GM21390 (cell line): ENCODE results near the gene CDK8.
"Not testable (repeated sequence)": the region's sequence is repeated elsewhere in the genome, so short reads cannot be mapped to it uniquely, and the experiment has no call there.

Source experiments
- ATAC-seq: cut with Tn5 transposase; IDR thresholded peaks from one replicate; pipeline ENCODE4 v1.9.1; 2021; ENCODE audit not compliant: unreplicated experiment

CDK8 gene

DNA sequence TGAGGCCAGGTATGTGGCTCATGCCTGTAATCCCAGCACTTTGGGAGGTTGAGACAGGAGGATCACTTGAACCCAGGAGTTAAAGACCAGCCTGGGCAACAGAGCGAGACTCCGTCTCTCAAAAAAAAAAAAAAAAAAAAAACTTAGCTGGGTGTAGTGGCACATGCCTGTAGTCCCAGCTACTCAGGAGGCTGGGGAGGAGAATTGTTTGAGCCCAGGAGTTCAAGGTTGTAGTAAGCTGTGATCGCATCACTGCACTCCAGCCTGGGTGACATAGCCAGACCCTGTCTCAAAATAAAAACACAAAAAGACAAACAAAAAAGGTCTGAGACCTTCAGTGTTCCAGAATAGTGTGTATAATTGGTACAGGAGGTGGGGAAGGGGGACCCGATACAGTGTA is 1.9 kb upstream of the CDK8 start:
- not testable (repeated sequence) for ATAC-seq

DNA sequence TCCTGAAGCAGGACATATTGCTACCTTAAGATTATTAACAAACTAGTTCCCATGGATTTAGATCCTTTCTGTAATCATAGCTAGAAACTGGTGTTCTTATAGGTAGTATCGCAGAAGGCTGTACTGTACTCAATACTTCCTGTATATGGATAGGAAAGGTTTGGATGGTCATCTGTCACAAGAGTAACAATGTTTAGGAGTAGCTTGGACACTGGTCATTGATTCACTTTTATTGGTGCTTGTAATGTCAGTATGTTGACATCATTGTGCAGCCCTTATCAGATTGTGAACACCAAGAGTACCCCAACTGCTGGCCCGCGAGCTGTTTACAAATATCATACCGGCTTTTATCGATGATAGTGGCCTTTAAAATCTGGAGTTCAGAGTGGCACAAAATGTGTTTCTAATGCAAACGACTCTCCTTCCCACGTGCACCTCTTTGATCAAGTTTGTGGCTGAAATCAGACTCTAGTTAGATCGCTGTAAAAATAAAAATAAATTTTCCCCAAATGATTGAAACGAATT is 605 bp upstream of the CDK8 start:
- no peak for ATAC-seq

DNA sequence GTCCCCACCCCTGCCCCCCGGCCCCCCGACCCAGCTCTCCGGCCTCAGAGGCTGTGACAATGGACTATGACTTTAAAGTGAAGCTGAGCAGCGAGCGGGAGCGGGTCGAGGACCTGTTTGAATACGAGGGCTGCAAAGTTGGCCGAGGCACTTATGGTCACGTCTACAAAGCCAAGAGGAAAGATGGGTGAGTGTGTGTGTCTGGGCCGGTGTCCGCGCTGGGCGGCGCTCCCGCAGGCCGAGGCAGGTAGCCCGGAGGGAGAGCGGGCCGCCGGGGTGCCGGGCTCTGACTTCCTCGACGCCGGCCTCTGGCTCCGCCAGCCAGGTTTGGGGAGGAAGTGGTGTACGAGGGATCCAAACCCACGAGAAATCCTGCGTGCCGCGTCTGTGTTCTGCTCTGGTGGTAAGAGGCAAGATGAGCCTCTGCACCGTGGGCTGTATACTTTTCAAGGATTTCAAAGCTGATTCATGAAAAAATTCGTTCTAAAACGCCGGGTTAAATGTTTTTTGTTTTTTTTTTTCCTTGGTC is 718 bp downstream of the CDK8 start:
- ATAC-seq = peak; percentile 40

DNA sequence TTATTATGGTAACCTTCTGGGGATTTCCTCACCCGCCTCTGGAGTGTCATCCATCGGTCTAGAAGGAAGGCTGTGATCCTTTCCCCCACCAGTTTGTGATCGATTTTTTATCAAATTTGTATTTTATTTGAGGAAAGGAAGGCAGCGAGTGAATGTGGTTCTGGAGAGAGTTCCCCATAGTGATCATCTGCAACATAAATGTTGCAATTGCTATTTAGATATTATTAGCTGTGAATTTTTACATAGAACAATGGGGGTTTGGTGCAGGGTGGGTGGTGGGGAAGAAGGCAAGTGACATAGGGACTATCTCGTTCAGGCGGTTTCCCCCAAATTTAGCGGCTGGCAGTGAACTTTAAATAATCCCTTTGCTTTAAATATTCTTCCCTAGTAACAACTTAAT is 1.2 kb downstream of the CDK8 start:
- no peak for ATAC-seq

DNA sequence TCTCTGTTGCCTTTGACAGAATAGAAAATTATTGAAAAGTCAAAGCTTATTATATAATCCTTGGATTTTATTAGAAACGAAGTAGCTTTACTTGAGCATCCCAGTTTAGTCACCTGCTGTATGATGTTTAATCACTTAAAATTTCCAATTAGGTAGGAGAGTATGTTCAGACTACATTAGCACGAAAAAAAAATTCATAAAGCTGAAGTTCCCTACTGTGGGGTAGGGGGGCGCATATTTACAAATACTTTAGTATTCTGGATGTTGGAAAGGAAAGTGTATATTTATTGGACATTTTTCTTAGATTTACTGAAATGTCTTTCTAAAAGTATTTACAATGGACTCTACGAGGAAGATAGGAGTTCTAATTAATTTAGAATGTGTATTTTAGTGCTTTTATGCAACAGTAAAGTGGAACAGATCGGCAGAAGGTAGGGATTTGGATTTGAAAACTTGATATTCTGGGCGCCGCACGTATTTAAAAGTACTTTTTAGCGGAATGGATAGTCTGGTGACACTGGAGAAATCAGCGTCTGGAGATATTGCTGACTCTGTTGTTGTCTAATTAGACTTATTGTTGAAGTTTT is 1.9 kb downstream of the CDK8 start:
- ATAC-seq = no peak

DNA sequence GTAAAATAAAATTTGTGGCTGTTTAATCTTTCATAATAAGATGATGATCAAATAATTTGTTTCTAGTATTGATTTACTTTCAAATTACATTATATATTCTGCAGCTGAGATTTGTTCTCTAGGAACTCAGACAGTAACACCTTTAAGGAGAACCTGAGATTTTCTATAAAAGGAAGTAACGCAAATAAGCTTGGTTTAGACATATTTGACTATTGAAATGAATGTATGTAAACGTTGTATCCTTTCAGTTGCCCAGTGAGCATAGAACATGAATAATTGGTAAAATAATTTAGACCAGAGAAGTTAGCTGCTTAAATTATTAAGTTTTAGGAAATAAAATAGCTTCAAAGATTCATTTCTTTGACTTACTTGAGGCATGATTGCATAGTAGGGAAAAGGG is 3.1 kb downstream of the CDK8 start:
- ATAC-seq = no peak

DNA sequence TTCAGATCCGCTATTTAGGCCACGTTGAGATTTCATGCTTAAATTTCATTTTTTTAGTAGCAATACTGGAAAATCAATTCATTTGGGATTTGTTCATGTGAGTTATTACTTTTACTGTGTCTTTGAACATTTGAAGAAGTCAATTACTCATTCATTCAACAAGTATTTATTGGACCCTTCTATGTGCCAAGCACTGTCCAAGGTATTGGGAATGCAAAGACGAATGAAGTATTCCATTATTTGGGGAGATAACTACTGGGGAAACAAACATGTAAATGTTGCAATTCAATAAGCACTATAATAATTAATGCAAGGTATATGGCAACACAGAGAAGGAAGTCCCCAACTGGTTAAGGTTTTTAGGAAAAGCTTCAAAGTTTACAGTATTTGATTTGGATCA is 5.7 kb downstream of the CDK8 start:
- no peak for ATAC-seq

DNA sequence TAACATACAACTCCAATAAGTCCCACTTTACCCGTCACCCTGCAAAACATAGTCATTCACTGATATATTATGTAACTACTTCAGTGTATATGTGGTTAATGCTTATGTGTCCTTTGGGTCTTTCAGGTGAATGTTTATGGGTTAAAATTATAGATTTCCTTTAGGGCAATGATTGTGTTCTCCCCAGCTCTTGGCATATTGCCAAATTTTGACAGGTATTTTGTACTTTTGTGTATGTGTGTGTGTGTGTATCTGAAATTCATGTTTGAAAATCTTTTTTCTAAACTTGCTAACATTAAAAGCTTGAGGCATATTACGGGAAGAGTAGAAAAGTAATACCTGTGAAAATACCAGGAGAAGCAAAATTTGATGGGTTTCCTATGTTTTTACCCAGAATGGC is 8.2 kb downstream of the CDK8 start:
- ATAC-seq = no peak

DNA sequence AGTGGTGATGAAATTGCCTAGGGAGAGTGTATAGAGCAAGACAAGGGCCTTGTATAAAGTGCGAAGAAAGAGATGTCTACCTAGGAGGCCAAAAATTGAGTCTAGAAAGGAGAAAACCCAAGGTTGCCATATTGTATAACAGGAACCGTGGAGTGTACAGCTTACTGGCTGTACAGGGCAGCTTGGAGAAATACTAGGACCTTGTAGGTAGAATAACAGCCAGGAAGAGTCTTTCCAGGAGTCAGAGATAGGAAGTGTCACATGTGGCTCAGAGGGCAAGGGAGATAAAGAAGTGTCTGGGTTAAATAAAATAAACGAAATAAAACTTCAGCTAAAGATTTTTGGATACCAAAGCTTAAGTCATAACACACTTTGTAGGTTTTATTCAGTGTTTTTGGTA is 12.4 kb downstream of the CDK8 start:
- no peak for ATAC-seq

DNA sequence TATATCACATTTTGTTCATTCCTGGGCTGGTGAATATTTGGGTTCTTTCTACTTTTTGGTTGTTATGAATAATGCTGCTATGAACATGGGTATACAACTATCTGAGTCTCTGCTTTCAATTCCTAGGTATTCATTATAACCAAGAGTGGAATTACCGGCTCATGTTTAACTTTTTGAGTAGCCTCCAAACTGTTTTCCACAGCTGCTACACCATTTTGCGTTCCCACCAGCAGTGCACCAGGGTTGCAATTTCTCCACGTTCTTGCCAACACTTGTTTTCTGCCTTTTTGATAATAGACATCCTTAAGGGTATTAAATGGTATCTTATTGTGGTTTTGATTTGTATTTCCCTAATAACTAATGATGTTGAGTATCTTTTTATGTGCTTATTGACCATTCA is 16.8 kb downstream of the CDK8 start:
- ATAC-seq = no peak

DNA sequence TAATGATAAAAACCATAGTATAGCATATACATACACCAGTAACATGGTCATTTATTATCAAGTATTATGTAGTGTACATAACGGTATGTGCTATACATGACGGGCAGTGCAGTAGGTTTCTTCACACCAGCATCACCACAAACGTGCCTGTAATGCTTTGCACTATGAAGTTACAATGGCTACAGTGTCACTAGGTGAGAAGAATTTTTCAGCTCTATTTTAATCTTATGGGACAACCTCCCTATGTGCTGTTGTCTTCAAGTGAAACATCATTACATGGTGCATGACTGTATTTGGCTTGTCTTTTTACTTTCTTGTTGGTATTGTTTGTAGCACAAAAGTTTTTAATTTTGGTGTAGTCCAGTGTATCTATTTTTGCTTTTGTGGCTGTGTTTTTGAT is 18.7 kb downstream of the CDK8 start:
- no peak for ATAC-seq

DNA sequence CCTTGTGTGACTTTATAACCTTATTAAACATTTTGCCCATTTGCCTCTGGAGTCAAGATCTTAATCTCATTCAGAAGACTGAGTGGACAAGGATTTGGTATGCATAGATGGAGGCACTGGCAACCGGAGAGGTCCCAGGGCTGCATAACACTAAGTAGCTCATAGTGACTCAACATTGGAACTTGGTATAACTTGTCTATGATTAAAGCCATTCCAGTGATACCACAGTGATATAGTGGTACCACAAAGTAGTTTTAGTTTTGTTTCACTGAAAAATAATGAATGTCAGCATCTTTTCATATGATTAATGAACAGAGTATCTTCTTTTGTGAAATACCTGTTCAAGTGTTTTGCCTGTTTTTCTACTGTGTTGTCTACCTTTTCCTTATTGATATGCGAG is 26.4 kb downstream of the CDK8 start:
- ATAC-seq = no peak

DNA sequence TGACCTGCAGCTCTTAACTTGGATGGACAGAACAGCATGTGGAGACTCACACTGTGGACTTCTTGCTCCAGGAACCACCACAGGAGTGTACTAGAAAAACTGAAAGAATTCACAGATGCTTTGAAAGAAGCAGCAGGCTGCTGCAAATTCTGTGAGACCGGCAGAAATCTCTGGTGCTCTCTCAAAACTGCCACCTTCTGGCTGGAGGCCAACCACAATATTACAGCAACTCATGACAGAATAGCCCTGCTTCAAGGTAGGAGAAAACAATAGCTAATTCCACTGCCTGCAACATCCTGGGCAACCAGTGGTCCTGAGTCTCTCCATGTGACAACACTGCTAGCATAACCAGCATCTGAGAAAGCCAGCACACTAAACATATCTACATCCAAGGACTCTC is 26.9 kb downstream of the CDK8 start:
- ATAC-seq = no peak

DNA sequence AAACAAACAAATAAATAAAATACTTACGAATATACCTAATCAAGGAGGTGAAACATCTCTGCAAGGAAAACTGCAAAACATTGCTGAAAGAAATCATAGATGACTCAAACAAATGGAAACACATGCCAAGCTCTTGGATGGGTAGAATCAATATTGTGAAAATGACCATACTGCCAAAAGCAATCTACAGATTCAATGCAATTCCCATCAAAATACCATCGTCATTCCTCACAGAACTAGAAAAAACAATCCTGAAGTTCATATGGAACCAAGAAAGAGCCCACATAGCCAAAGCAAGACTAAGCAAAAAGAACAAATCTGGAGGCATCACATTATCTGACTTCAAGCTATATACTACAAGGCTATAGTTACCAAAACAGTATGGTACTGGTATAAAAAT is 32.0 kb downstream of the CDK8 start:
- ATAC-seq = not testable (repeated sequence)

DNA sequence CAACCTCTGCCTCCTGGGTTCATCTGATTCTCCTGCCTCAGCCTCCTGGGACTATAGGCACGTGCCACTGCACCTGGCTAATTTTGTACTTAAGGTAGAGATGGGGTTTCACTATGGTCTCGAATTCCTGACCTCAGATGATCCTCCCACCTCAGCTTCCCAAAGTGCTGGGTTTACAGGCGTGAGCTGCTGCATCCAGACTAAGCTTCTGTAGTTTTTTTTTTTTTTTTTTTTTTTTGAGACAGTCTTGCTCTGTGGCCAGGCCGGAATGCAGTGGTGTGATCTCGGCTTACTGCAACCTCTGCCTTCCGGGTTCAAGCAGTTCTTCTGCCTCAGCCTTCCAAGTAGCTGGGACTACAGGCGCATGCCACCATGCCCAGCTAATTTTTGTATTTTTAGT is 34.9 kb downstream of the CDK8 start:
- ATAC-seq = not testable (repeated sequence)

DNA sequence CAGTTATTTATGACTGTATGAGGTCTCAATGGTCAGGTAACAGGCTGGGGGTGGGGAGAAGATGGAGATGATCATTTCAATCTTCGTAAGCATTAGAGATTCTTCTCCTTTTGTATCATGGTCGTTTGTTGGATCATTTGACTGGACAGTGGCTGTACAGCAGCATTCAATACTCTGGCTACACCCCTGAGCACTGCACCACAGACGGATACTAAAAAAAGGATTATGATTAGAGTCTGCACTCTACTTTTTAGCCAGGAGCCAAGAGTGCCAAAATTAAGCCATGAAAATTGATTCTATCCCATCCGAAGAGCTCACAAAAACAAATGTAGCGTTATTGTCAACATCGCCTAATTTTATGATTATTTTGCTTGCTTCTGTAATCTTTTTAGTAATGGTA is 41.9 kb downstream of the CDK8 start:
- no peak for ATAC-seq

DNA sequence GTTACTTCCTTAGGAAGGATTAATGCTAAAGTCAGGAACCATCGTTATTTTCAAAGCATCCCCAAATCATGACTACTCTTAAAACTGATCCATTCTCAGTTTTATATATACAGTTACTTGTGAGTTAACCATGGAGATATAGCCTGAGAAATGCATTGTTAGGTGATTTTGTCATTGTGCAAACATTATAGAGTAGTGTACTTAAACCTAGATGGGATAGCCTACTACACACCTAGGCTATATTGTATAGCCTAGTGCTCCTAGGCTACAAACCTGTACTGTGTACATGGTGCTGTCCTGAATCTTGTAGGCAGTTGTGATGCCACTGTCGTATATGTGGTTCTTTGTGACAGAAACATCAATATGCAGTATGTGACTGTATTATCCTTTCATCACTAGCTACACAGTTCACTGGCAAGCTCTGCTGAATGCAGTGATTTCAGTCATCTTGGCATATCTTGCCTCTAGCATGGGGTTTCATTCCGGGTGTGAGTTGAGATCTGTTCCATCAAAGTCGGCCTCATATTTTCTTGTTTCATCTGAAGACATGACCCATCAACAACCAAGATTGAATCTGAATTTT is 45.3 kb downstream of the CDK8 start:
- ATAC-seq = no peak

DNA sequence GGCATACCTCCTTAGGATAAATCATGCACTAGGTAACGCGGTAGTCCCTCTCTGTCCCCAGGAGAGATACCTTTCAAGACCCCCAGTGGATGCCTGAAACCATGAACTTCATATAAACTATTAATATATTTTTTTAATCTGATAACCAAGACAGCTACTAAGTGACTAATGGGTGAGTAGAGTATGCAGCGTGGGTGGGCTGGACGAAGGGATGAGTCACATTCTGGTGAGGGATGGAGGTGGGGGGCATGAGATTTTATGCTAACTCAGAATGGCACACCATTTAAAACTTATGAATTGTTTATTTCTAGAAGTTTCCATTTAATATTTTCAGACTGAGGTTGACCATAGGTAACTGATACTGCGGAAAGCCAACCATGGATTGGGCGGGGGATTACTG is 46.2 kb downstream of the CDK8 start:
- ATAC-seq = no peak

DNA sequence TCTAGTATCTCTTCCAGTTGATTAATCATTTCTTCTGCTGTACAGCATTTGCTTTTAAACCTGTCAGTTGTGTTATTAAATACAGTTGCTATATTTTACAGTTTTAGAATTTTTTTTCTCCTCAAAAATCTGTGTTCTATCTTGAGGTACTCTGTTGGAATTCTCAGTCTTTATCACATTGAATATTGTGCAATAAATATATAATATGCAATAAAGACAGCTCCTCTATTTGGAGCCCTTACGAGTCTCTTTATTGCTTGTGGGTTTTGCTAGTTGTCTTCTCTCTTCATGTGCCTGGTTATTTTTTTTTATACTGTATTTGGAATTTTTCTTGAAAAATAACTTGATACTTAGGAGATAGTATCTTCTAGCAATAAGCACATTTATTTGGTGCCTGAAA is 51.7 kb downstream of the CDK8 start:
- no peak for ATAC-seq

DNA sequence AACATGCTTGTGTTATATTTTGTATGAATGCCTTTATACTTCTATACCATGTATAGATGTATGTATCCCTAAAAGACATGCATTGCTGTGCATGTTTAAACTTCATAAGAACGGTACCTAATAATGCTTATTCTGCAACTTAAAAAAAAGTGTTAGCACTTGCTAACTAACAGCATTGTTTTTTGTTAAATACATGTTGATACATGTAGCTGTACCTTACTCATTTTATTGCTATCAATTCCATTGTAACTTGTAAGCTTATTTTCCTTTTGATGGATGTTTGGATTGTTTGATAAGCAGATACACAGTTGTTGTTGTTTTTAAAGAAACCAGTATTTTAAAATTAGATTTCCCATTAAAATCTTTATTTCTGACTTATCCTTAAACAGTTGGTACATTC is 53.8 kb downstream of the CDK8 start:
- ATAC-seq = no peak

DNA sequence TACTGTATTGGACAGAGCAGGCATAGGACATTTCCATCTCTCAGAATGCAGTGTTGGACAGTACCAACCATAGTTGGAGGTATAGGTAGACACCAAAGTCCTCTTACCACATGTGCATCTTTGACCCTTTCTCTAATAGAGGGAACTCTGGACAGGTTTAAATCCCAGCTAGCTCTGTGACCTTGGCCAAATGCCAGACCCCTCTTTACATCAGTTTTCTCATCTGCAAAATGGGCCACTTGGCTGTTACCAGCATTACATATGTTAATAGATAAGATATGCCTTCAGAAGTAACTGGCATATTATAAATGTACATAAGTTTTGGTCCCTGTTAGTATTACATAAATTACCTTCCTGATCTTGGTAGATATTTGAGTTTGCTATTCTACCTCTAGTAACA is 54.3 kb downstream of the CDK8 start:
- ATAC-seq = no peak

DNA sequence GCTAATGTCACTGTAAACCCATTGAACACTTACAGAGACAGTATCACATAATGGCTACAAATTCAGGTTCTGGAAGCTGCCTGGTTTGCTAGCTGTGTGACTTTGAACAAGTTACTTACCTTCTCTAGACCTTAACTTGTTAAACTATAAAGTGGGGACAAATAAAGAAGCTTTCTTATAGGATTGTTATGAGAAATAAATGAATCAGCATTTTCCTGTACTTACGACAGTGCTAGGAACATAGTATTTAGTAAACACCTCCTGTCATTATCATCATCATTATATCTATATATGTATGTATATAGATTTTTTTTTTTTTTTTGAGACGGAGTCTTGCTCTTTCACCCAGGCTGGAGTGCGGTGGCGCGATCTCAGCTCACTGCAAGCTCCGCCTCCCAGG is 54.9 kb downstream of the CDK8 start:
- ATAC-seq = no peak

DNA sequence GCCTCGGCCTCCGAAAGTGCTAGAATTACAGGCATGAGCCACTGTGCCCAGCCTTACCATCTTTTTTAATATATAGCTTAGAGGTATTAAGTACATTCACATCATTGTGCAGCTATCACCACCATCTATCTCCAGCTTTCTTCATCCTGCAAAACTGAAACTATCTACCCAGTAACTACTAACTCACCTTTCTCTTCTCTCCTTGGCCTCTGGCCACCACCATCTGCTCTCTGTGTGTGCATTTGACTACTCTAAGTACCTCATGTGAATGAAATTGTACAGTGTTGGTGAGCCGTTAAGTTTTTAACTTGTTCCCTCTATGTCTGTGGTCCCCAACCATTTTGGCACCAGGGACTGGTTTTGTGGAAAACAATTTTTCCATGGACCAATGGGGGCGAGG is 56.1 kb downstream of the CDK8 start:
- ATAC-seq = no peak
